Effector memory CD8-positive, alpha-beta T cell (primary cell): ENCODE data around the gene RFC5.

Experiments used
- ATAC-seq: fragments of 150-1000 bp; cut with Tn5 transposase; replicated peaks from 2 replicates; pipeline ENCODE4 v1.10.0; 2021; ENCODE audit warnings: mild to moderate bottlenecking, moderate library complexity
- DNase-seq, 3 experiments: peaks; one replicate each; pipeline ENCODE4 v3.0.0; 2021
- H3K27ac Mint-ChIP-seq, 2 donors: one replicate each; pipeline ENCODE4 v1.8.0; 2022; ENCODE audit warnings: mild to moderate bottlenecking in 2 of 2, mixed read lengths in 2 of 2, moderate library complexity in 2 of 2
- H3K27me3 Mint-ChIP-seq, 2 donors: one replicate each; pipeline ENCODE4 v1.8.0; 2022; ENCODE audit warnings: mixed read lengths in 2 of 2
- H3K36me3 Mint-ChIP-seq: one replicate; pipeline ENCODE4 v1.8.0; 2022; ENCODE audit warnings: mild to moderate bottlenecking, moderate library complexity, mixed read lengths; ENCODE audit not compliant: insufficient read depth
- H3K4me1 Mint-ChIP-seq, 2 donors: one replicate each; pipeline ENCODE4 v1.8.0; 2022; ENCODE audit warnings: low read depth in 2 of 2, mixed read lengths in 2 of 2
- H3K4me3 Mint-ChIP-seq, 2 donors: one replicate each; pipeline ENCODE4 v1.8.0; 2022; ENCODE audit warnings: mild to moderate bottlenecking in 2 of 2, mixed read lengths in 2 of 2, moderate library complexity in 2 of 2
- H3K9me3 Mint-ChIP-seq, 2 donors: one replicate each; pipeline ENCODE4 v1.8.0; 2022; ENCODE audit warnings: mixed read lengths in 2 of 2

The RFC5 gene

GRCh38 chr12:118044577-118044976 is 28.1 kb downstream of the RFC5 start:
- Mint-ChIP-seq H3K4me3 (no peak overlapping the region), H3K27me3 (no peaks in the 10 kb centered on the region), H3K27ac (no peak overlapping the region), H3K9me3 (no peaks in the 10 kb centered on the region), H3K4me1 (peaks cover 0 to 6% of the 10 kb centered on the region in 2 donors), H3K36me3 (peaks cover 50% of the 10 kb centered on the region)
- ATAC-seq (no peak), DNase-seq (no peak)

GRCh38 chr12:118046430-118046829 is 29.9 kb downstream of the RFC5 start:
- H3K4me3 Mint-ChIP-seq = no peak overlapping the region
- peaks cover 61% of the 10 kb centered on the region for H3K36me3 Mint-ChIP-seq
- no peak for ATAC-seq
- no peaks in the 10 kb centered on the region for H3K9me3 Mint-ChIP-seq
- H3K27ac Mint-ChIP-seq = no peak overlapping the region
- no peaks in the 10 kb centered on the region for H3K27me3 Mint-ChIP-seq
- DNase-seq = no peak
- peaks cover 8 to 9% of the 10 kb centered on the region in 2 donors for H3K4me1 Mint-ChIP-seq

DNA sequence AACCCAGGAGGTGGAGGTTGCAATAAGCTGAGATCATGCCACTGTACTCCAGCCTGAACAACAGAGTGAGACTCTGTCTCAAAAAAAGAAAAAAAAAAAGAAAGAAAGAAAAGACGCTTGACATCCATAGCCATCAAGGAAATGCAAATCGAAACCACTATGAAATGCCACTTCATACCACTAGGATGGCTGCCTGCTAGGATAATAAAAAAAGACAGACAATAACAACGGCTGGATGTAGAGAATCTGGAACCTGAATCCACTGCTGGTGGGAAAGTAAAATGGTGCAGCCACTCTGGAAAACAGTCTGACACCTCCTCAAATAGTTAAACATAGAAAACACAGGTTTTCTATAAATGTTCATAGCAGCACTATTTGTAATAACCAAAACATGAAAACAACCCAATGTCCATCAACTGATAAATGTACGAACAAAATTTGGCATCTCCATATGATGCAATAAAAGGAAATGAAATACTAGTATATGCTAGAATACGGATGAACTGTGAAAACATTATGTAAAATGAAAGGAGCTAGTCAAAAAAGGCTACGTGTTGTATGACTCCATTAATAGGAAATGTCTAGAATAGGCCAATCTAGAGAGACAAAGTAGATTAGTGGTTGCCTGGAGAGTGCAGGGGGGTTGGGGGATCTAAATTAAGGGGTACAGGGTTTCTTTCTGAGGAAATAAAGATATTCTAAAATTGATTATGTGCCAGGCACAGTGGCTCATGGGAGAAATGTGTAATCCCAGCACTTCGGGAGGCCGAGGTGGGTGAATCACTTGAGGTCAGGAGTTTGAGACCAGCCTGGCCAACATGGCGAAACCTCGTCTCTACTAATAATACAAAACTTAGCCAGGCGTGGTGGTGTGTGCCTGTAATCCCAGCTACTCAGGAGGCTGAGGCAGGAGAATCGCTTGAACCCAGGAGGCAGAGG is 34.7 kb downstream of the RFC5 start:
- no peak for DNase-seq
- H3K36me3 Mint-ChIP-seq = peaks cover 50% of the 10 kb centered on the region
- peaks cover 27 to 32% of the 10 kb centered on the region in 2 donors for H3K4me1 Mint-ChIP-seq
- ATAC-seq = no peak
- peak overlapping the region; percentile 88 to 95 for H3K27ac Mint-ChIP-seq
- H3K4me3 Mint-ChIP-seq = peak overlapping the region; percentile 36 to 55
- no peaks in the 10 kb centered on the region for H3K27me3 Mint-ChIP-seq
- H3K9me3 Mint-ChIP-seq = no peaks in the 10 kb centered on the region

DNA sequence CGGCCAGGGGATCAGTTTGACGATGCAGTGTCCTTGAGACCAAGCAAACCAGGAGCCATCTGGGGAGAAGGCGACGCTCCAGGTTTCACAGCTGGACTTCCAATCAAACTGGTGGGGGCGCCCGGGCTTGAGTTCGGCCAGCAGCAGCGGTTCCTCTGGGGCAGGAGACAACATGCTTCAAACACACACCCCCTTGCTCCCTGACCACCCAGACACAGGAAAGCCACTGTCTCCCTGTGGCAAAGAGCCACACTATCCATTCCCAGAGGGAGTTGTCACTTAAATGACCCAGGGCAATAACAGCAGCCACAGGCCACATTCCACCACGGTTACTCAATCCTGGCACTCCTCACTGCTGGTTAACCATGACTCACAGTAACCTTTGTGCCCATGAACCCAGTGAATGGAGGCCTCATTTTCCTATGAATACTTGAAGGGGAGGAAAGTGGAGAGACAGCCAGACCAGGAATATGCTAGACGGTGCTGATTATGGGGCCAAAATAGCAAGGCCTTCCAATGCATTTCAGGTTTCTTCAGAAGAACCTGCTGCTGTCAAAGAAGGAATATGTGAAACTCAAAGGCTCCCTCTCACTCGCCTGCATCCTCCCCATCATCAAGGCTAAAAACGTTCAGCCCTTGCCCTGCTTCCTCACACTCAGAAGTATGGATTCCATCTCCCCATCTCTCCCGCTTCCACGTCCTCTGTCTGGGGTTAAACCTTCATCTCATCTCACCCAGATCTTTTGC is 36.0 kb downstream of the RFC5 start:
- H3K27me3 Mint-ChIP-seq = no peaks in the 10 kb centered on the region
- peak overlapping the region; percentile 88 to 95 for H3K27ac Mint-ChIP-seq
- no peaks in the 10 kb centered on the region for H3K9me3 Mint-ChIP-seq
- H3K36me3 Mint-ChIP-seq = peaks cover 46% of the 10 kb centered on the region
- H3K4me3 Mint-ChIP-seq = peak overlapping the region; percentile 54 to 69
- H3K4me1 Mint-ChIP-seq = peaks cover 28 to 34% of the 10 kb centered on the region in 2 donors
- DNase-seq = no peak
- no peak for ATAC-seq

DNA sequence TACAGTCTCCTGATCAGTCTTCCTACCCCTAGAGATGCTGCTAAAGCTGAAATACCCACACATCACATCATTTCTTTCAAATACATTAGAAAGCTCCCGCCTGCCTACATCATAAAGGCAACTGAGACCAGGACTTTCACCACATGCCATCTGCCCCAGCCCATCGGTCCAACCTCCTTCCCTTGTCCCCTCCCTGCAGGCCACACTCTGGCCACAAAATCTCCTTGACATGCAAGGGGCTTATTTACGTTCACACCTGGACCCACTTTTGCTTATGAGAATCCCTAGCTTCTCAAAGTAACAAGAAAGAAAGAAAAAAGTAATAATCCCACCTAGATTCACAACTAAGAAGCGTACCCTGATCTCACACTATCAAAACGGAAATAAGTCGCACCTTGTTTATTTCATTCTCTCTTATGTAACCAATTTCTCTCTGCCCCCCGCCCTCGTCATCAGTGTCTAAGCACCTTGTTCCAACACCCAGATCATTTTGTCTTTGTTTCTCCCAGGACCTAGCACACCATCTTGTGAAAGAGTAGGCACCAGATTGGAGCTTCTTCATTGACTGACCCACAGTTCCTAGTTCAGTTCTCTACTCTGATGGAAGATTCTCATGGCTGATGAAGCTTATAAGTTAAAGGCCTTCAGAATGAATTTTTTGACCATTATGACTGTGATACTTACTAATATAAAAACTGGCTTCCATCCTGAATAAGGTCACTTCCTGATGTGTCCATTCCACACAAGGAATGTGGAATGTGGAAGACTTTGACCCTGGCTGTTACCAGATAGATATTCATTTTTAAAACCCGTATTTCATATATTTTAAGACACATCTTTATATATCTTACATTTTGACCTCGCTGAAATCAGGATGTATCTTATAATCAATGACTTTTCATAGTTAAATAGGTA is 36.8 kb downstream of the RFC5 start:
- H3K36me3 Mint-ChIP-seq = peaks cover 39% of the 10 kb centered on the region
- peaks cover 28 to 35% of the 10 kb centered on the region in 2 donors for H3K4me1 Mint-ChIP-seq
- H3K27ac Mint-ChIP-seq = peak overlapping the region; percentile 88 to 95
- no peaks in the 10 kb centered on the region for H3K9me3 Mint-ChIP-seq
- peak overlapping the region; percentile 54 to 69 for H3K4me3 Mint-ChIP-seq
- peak; percentile 31 to 41 (median 32) for DNase-seq
- peak; percentile 74 for ATAC-seq
- H3K27me3 Mint-ChIP-seq = no peaks in the 10 kb centered on the region

DNA sequence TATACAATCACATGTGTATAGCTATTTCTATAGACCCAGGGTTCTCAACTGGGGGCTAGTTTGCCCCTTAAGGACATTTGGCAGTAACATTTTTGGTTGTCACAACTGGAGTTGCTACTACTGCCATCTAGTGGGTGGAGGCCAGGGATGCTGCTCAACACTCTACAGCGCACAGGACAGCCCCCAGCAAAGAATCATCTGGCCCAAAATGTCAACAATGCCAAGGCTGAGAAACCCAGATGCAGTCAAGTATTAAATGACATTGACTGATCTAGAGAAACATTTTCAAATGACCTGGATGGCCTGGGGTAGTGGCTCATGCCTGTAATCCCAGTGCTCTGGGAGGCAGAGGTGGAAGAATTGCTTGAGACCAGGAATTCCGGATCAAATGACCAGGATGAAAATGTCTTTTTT is 38.6 kb downstream of the RFC5 start:
- Mint-ChIP-seq H3K27me3 (no peaks in the 10 kb centered on the region), H3K36me3 (peaks cover 34% of the 10 kb centered on the region), H3K9me3 (no peaks in the 10 kb centered on the region), H3K4me3 (no peak overlapping the region), H3K27ac (peak overlapping the region in 1 of 2 donors; percentile 45), H3K4me1 (peaks cover 41 to 51% of the 10 kb centered on the region in 2 donors)
- ATAC-seq = peak; percentile 67
- peak; percentile 66 to 73 (median 68) for DNase-seq

GRCh38 chr12:118055865-118056773 is 39.6 kb downstream of the RFC5 start:
- Mint-ChIP-seq H3K4me3 (no peak overlapping the region), H3K4me1 (peaks cover 39 to 48% of the 10 kb centered on the region in 2 donors), H3K27ac (peak overlapping the region; percentile 45 to 58), H3K9me3 (no peaks in the 10 kb centered on the region), H3K27me3 (no peaks in the 10 kb centered on the region), H3K36me3 (peaks cover 29% of the 10 kb centered on the region)
- DNase-seq = no peak
- no peak for ATAC-seq

- DNase-seq = no peak
- peaks cover 31 to 45% of the 10 kb centered on the region in 2 donors for H3K4me1 Mint-ChIP-seq
- H3K27ac Mint-ChIP-seq = peak overlapping the region; percentile 57 to 98
- H3K4me3 Mint-ChIP-seq = no peak overlapping the region
- peaks cover 34% of the 10 kb centered on the region for H3K36me3 Mint-ChIP-seq
- ATAC-seq = no peak
- no peaks in the 10 kb centered on the region for H3K27me3 Mint-ChIP-seq
- no peaks in the 10 kb centered on the region for H3K9me3 Mint-ChIP-seq
Measured at GRCh38 chr12:118058227-118058626, 41.7 kb downstream of the RFC5 start.

DNA sequence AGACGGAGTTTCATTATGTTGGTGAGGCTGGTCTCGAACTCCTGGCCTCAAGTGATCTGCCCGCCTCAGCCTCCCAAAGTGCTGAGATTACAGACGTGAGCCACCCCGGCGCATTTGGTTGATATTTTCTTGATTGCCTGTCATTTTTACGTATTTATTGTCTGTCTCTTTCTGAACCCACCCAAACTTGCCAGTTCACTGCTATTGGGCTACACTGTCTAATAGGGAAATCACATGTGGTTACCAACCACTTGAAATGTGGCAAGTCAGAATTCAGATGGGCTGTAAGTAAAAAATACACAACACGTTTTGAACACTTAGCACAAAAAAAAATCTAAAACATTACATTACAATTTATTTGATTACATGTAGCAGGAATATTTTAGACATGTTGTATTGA is 42.4 kb downstream of the RFC5 start:
- peak; percentile 52 for ATAC-seq
- DNase-seq = peak in 2 of 3 experiments; percentile 6 to 29
- H3K4me3 Mint-ChIP-seq = peak overlapping the region; percentile 77 to 87
- H3K36me3 Mint-ChIP-seq = peaks cover 30% of the 10 kb centered on the region
- H3K9me3 Mint-ChIP-seq = no peaks in the 10 kb centered on the region
- H3K27ac Mint-ChIP-seq = peak overlapping the region; percentile 57 to 98
- no peaks in the 10 kb centered on the region for H3K27me3 Mint-ChIP-seq
- H3K4me1 Mint-ChIP-seq = peaks cover 29 to 42% of the 10 kb centered on the region in 2 donors

GRCh38 chr12:118059341-118060191 is 43.1 kb downstream of the RFC5 start:
- ATAC-seq = no peak
- Mint-ChIP-seq H3K9me3 (no peaks in the 10 kb centered on the region), H3K27me3 (no peaks in the 10 kb centered on the region), H3K4me3 (peak overlapping the region; percentile 77 to 87), H3K36me3 (peaks cover 30% of the 10 kb centered on the region), H3K27ac (peak overlapping the region; percentile 57 to 98), H3K4me1 (peaks cover 33 to 46% of the 10 kb centered on the region in 2 donors)
- DNase-seq = no peak

GRCh38 chr12:118060301-118061010 is 44.0 kb downstream of the RFC5 start:
- no peaks in the 10 kb centered on the region for H3K9me3 Mint-ChIP-seq
- H3K4me3 Mint-ChIP-seq = peak overlapping the region; percentile 77 to 87
- ATAC-seq (peak; percentile 28), DNase-seq (peak in 1 of 3 experiments; percentile 14)
- peaks cover 36 to 48% of the 10 kb centered on the region in 2 donors for H3K4me1 Mint-ChIP-seq
- H3K27ac Mint-ChIP-seq = peak overlapping the region; percentile 57 to 98
- peaks cover 30% of the 10 kb centered on the region for H3K36me3 Mint-ChIP-seq
- H3K27me3 Mint-ChIP-seq = no peaks in the 10 kb centered on the region
